Panc1 (cell line): ENCODE data around the gene FRK. TPM values are rescaled to one million over a fixed set of nuclear protein-coding genes. Genes with fewer than 3 reads are reported as not detected.

Experiments
- ATAC-seq: fragments of 200-7000 bp; cut with Tn5 transposase; 2 replicates; pipeline ENCODE4 v1.9.1; 2020; ENCODE audit warnings: mild to moderate bottlenecking, moderate library complexity
- BruUV-seq: library from RNA; stranded (reverse); fragments of 400-500 nt; replicated peaks from 2 replicates; lab custom pipeline; 2021; lab: Mats Ljungman, UMichigan
- CTCF ChIA-PET: fragments of 300-600 bp; sonication (Branson Sonifier 250); formaldehyde crosslinking; loops from one replicate; lab custom pipeline; 2022; ENCODE audit warnings: antibody characterized with exemption; lab: Charles Lee
- POLR2A ChIA-PET: fragments of 300-600 bp; sonication (Branson Sonifier 250); formaldehyde crosslinking; loops from one replicate; lab custom pipeline; 2022; ENCODE audit warnings: antibody characterized with exemption; lab: Charles Lee
- DNase-seq: peaks from one replicate; pipeline ENCODE4 v3.0.0-alpha.2; 2010; ENCODE audit warnings: low read depth, low spot score
- H3K27ac ChIP-seq: 2 replicates; pipeline ENCODE4 v1.5.1; 2011; ENCODE audit warnings: mild to moderate bottlenecking, low read length, inconsistent platforms
- H3K27me3 ChIP-seq: fragments of 200-500 bp; sonication (Bioruptor generic); 2 replicates; pipeline ENCODE4 v1.6.0; 2014; ENCODE audit warnings: low read length, inconsistent platforms; ENCODE audit not compliant: control insufficient read depth, insufficient read depth
- H3K36me3 ChIP-seq: fragments of 200-500 bp; sonication (Bioruptor generic); 2 replicates; pipeline ENCODE4 v1.5.1; 2014; ENCODE audit warnings: inconsistent platforms, mild to moderate bottlenecking, low read length, moderate library complexity; ENCODE audit not compliant: control insufficient read depth, insufficient read depth
- H3K4me1 ChIP-seq: 2 replicates; pipeline ENCODE4 v1.5.1; 2011; ENCODE audit warnings: inconsistent platforms, mild to moderate bottlenecking, low read length, moderate library complexity; ENCODE audit not compliant: control insufficient read depth, insufficient read depth
- H3K4me3 ChIP-seq, 2 experiments: 2 replicates each; pipeline ENCODE4 v1.5.1; 2011 to 2012; ENCODE audit warnings: low read depth in 2 of 2, low read length in 2 of 2, mild to moderate bottlenecking in 2 of 2, inconsistent platforms in 1 of 2, moderate library complexity in 1 of 2
- H3K9me3 ChIP-seq: fragments of 200-500 bp; sonication (Bioruptor generic); 2 replicates; pipeline ENCODE4 v1.5.1; 2014; ENCODE audit warnings: low read depth, mild to moderate bottlenecking, inconsistent platforms, low read length, moderate library complexity; ENCODE audit not compliant: control insufficient read depth, insufficient read depth
- POLR2AphosphoS5 ChIP-seq: IDR thresholded peaks from 2 replicates; pipeline ENCODE4 v1.6.1; 2012; ENCODE audit warnings: mild to moderate bottlenecking, low read depth, low read length, moderate library complexity
- SIN3A ChIP-seq: IDR thresholded peaks from 2 replicates; pipeline ENCODE4 v1.6.1; 2012; ENCODE audit warnings: low read depth, mild to moderate bottlenecking, low read length, moderate library complexity, borderline replicate concordance; ENCODE audit not compliant: insufficient read depth
- TCF7L2 ChIP-seq: IDR thresholded peaks from 2 replicates; pipeline ENCODE4 v1.6.1; 2011; ENCODE audit warnings: mild to moderate bottlenecking, low read depth, low read length, inconsistent platforms
- in situ Hi-C: cut with HindIII; loops from 2 replicates; pipeline ENCODE4 v1.10.0; 2016; ENCODE audit warnings: low sequenced_read_pairs, low pct_unique_long_range_greater_than_20kb
- intact Hi-C: fragments of 100-400 bp; cut with micrococcal nuclease; formaldehyde crosslinking; loops from one replicate; pipeline ENCODE4 v1.10.0; 2022; ENCODE audit not compliant: unreplicated experiment
- total RNA-seq: library from RNA; stranded (reverse); gene quantifications from one replicate; pipeline ENCODE4 v1.2.1, GENCODE V29; 2021; ENCODE audit not compliant: unreplicated experiment
- TF ChIP-seq, protein P1 (sequence below), 2 experiments: IDR thresholded peaks; 2 replicates each; pipeline ENCODE4 v1.6.1; 2011 to 2012; ENCODE audit warnings: low read depth in 2 of 2, control low read depth in 1 of 2, low read length in 1 of 2, mild to moderate bottlenecking in 1 of 2, moderate library complexity in 1 of 2; ENCODE audit not compliant: insufficient read depth in 1 of 2
- TF ChIP-seq, protein P2 (sequence below): fragments of 450-650 bp; IDR thresholded peaks from 2 replicates; pipeline ENCODE4 v1.5.1; 2017; ENCODE audit warnings: mild to moderate bottlenecking

The FRK gene
- total RNA-seq, 1 experiment from 2014 or later, result 2.5 TPM

DNA sequence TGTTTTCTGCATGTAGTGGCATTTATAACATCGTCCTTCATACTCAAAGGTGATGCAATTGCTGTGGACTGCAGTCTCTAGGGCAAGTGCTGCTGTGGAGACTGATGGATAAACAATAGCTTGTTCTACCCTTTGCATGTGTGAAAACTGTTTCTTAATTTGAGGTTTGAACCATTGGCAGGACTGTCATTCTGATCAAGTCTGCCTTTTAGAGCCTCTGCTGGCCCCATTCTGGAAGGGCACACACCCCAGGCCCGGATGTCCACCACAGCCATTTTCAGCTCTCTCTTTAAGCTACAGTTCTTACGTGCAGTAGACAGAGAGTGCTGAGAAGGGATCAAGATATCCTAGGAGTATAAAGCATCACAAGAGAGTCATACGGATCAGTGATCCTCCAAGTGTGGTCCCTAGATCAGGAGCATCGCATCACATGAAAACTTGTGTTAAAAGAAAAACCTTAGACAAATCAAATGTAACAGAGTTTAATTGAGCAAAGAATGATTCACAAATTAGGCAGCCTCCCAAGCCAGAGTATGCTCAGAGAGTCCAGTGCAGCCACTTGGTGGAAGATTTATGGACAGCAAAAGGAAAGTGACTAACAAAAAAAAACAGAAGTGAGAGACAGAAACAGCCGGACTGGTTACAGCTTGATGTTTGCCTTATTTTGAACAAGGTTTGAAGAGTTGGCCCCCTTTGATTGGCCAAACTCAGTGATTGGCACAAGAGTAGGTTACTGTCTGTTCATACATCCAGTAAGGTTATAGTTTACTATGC lies 52.0 kb downstream of the FRK start:
- Histone ChIP-seq H3K27ac (no peak overlapping the region), H3K27me3 (no peaks in the 10 kb centered on the region), H3K36me3 (no peaks in the 10 kb centered on the region), H3K9me3 (no peaks in the 10 kb centered on the region), H3K4me3 (peak overlapping the region in 1 of 2 experiments; percentile 15; a peak in 2 of 4 replicates), H3K4me1 (0 out of 2 replicates have a peak, but pooled peaks cover 3% of the 10 kb centered on the region)
- in situ Hi-C loops (no loop called here), intact Hi-C loops (no loop called here)
- DNase-seq (peak; percentile 68), ATAC-seq (peak; percentile 70)
- POLR2A ChIA-PET, result no interaction called here
- BruUV-seq, result no TSS peak
- TF ChIP-seq POLR2AphosphoS5 (no peak), SIN3A (no peak), TCF7L2 (no peak)
- TF ChIP-seq, protein P1, sequence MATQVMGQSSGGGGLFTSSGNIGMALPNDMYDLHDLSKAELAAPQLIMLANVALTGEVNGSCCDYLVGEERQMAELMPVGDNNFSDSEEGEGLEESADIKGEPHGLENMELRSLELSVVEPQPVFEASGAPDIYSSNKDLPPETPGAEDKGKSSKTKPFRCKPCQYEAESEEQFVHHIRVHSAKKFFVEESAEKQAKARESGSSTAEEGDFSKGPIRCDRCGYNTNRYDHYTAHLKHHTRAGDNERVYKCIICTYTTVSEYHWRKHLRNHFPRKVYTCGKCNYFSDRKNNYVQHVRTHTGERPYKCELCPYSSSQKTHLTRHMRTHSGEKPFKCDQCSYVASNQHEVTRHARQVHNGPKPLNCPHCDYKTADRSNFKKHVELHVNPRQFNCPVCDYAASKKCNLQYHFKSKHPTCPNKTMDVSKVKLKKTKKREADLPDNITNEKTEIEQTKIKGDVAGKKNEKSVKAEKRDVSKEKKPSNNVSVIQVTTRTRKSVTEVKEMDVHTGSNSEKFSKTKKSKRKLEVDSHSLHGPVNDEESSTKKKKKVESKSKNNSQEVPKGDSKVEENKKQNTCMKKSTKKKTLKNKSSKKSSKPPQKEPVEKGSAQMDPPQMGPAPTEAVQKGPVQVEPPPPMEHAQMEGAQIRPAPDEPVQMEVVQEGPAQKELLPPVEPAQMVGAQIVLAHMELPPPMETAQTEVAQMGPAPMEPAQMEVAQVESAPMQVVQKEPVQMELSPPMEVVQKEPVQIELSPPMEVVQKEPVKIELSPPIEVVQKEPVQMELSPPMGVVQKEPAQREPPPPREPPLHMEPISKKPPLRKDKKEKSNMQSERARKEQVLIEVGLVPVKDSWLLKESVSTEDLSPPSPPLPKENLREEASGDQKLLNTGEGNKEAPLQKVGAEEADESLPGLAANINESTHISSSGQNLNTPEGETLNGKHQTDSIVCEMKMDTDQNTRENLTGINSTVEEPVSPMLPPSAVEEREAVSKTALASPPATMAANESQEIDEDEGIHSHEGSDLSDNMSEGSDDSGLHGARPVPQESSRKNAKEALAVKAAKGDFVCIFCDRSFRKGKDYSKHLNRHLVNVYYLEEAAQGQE (IDR thresholded peaks at IDR 0.05; ENCODE audit: insufficient read depth in 1 of 2, low read depth in 2 of 2, low read length in 1 of 2), result no peak
- TF ChIP-seq, protein P2, sequence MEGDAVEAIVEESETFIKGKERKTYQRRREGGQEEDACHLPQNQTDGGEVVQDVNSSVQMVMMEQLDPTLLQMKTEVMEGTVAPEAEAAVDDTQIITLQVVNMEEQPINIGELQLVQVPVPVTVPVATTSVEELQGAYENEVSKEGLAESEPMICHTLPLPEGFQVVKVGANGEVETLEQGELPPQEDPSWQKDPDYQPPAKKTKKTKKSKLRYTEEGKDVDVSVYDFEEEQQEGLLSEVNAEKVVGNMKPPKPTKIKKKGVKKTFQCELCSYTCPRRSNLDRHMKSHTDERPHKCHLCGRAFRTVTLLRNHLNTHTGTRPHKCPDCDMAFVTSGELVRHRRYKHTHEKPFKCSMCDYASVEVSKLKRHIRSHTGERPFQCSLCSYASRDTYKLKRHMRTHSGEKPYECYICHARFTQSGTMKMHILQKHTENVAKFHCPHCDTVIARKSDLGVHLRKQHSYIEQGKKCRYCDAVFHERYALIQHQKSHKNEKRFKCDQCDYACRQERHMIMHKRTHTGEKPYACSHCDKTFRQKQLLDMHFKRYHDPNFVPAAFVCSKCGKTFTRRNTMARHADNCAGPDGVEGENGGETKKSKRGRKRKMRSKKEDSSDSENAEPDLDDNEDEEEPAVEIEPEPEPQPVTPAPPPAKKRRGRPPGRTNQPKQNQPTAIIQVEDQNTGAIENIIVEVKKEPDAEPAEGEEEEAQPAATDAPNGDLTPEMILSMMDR, result no peak; the same call in 1 of the 2 replicates
- CTCF ChIA-PET, result interaction anchor here (0.7 to 1.5 kb wide), 3 partner anchors 89 to 164 kb away, joined by 3 to 4 read pairs (median 3); partner anchors contain the start of gene NT5DC1

DNA sequence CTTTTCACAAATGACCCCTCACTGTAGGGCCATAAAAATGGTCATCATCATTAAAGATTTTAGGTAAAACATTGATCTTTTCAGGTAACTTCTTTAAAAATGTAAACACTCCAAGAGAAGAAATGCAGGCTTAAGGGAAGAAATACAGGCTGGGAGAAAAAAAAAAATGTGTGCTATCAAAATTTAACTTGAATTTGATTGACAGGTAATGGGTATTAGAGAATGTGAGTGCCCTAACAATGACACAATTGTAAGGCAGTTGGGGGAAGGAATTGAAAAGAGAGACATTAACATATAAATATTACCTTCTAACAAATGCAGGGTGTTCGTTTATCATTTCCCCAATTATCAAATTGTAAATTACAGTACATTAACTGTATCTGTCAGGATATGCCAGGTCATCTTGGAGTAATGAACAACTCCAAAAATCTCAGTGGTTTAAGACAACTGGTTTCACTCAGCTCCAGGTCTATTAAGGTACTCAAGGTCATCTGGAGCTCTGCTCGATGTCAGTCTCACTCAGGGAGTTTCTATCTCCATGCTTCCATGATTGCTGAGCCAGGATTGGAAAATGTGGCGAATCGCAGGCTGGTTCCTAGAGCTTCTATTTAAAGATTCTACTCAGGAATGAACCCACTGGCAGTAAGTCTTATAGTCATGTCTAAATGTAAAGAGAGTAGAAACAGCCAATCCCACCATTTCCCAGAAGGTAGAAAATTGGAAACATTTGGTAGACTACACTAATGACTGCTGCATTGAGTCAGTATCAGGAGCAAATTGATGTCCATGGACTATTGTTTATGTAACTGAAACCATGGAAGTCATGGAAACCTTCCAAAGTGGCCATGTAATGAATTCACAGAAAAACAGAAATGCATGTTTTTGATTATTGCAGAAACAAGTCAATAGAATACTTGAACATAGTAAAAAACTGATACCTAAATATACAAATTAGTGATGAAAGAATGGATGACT lies 55.6 kb downstream of the FRK start:
- no peaks in the 10 kb centered on the region for H3K27me3 ChIP-seq

More for the DNA sequence above, 55.6 kb downstream of the FRK start:
- CTCF ChIA-PET, result no interaction called here
- BruUV-seq, result no TSS peak
- DNase-seq, result no peak
- no peak for TF ChIP-seq TCF7L2
- TF ChIP-seq, protein P2, result no peak
- TF ChIP-seq, protein P1 (IDR thresholded peaks at IDR 0.05; ENCODE audit: insufficient read depth in 1 of 2, low read depth in 2 of 2, low read length in 1 of 2), result no peak
- no peak for TF ChIP-seq SIN3A
- TF ChIP-seq POLR2AphosphoS5, result no peak
- no peak overlapping the region for H3K27ac ChIP-seq
- in situ Hi-C loops, result no loop called here
- no peak for ATAC-seq
- no peaks in the 10 kb centered on the region for H3K36me3 ChIP-seq
- no peak overlapping the region for H3K4me3 ChIP-seq
- H3K9me3 ChIP-seq, result no peaks in the 10 kb centered on the region
- POLR2A ChIA-PET, result no interaction called here
- intact Hi-C loops, result no loop called here
- no peaks in the 10 kb centered on the region for H3K4me1 ChIP-seq
